ENCODE measurements around the gene TRIM36.

DNA sequence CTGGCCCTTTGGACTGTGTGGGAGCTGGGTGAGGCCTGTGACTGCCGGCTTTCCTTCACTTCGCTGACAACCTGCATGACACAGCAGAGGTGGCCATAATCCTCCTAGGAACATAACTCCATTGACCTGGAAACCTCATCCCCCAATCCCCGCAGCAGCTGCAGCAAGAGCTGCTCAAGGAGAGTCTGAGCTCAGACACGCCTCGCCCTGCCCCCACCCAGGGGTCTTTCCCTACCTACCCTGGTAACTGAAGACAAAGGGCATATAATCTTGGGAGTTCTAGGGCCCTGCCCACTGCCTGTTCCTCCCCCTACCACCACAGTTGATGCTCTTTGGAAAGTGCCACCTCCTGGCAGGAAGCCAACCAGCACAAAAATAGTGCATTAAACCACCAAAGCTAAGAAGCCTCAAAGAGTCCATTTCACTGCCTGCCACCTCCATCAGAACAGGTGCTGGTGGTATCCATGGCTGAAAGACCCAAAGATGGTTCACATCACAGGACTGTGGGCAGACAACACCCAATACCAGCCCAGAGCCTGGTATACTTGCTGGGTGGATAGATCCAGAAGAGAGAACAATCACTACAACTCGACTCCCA lies 18.4 kb downstream of the TRIM36 start:
- TF ChIP-seq POLR2AphosphoS5 (IDR thresholded peaks at IDR 0.05) (no peak), POLR2A (IDR thresholded peaks at IDR 0.05) (no peak), EP300 (IDR thresholded peaks at IDR 0.05) (no peak)
- TF ChIP-seq, protein P1, sequence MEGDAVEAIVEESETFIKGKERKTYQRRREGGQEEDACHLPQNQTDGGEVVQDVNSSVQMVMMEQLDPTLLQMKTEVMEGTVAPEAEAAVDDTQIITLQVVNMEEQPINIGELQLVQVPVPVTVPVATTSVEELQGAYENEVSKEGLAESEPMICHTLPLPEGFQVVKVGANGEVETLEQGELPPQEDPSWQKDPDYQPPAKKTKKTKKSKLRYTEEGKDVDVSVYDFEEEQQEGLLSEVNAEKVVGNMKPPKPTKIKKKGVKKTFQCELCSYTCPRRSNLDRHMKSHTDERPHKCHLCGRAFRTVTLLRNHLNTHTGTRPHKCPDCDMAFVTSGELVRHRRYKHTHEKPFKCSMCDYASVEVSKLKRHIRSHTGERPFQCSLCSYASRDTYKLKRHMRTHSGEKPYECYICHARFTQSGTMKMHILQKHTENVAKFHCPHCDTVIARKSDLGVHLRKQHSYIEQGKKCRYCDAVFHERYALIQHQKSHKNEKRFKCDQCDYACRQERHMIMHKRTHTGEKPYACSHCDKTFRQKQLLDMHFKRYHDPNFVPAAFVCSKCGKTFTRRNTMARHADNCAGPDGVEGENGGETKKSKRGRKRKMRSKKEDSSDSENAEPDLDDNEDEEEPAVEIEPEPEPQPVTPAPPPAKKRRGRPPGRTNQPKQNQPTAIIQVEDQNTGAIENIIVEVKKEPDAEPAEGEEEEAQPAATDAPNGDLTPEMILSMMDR (IDR thresholded peaks at IDR 0.05): no peak
